Loucy (cell line): Measurements from ENCODE around the gene UQCR10.

ENCODE experiments used
- CTCF ChIP-seq: fragments of 200-600 bp; sonication (generic); conservative IDR thresholded peaks from 2 replicates; pipeline ENCODE4 v1.5.1; 2014; ENCODE audit warnings: mild to moderate bottlenecking, antibody characterized with exemption, low read length
- EZH2phosphoT487 ChIP-seq: fragments of 200-600 bp; IDR thresholded peaks from 2 replicates; pipeline ENCODE4 v1.6.1; 2018; ENCODE audit warnings: antibody characterized with exemption, mild to moderate bottlenecking, moderate library complexity, borderline replicate concordance

- TF ChIP-seq CTCF (no peak), EZH2phosphoT487 (no peak)
Measured at GRCh38 chr22:29787371-29787980, 20.3 kb downstream of the UQCR10 start.
